Measurements from ENCODE around the gene PIM1.

Gene PIM1

GRCh38 chr6:37205997-37206340, 36.0 kb downstream of the PIM1 start:
- H2BK120ac ChIP-seq (ENCODE audit: low read depth, low read length), result no peak overlapping the region
- no peaks in the 10 kb centered on the region for H3K36me3 ChIP-seq (ENCODE audit: control insufficient read depth, insufficient read depth, low read length)
- no peak overlapping the region for H3K4me2 ChIP-seq (ENCODE audit: low read length)
- H3K4me1 ChIP-seq (ENCODE audit: control insufficient read depth, low read depth, low read length), result no peaks in the 10 kb centered on the region
- no peak overlapping the region for H2AK5ac ChIP-seq (ENCODE audit: low read length)
- no peak overlapping the region for H3K27ac ChIP-seq (ENCODE audit: low read depth, low read length)
- H4K5ac ChIP-seq (ENCODE audit: low read length), result no peak overlapping the region
- H4K8ac ChIP-seq (ENCODE audit: low read depth, low read length), result no peak overlapping the region
- no peak overlapping the region for H3K4ac ChIP-seq (ENCODE audit: low read depth, low read length)
- H3K79me2 ChIP-seq (ENCODE audit: control insufficient read depth, insufficient read depth, low read length), result no peaks in the 10 kb centered on the region
- no peak for DNase-seq
- H3K56ac ChIP-seq (ENCODE audit: low read length), result no peak overlapping the region
- H3K9ac ChIP-seq (ENCODE audit: low read length), result no peak overlapping the region
- H3K27me3 ChIP-seq (ENCODE audit: insufficient read depth, low read length, poor library complexity), result no peaks in the 10 kb centered on the region
- H3K18ac ChIP-seq (ENCODE audit: low read length), result no peak overlapping the region
- H3K79me1 ChIP-seq (ENCODE audit: low read length), result no peaks in the 10 kb centered on the region
- no peak overlapping the region for H2BK5ac ChIP-seq (ENCODE audit: low read length)
- WGBS (ENCODE audit: extremely low coverage, insufficient coverage, low lambda C conversion rate), result no CpG with 5 or more reads among the region's 4 CpGs
- no peak overlapping the region for H3K23ac ChIP-seq (ENCODE audit: low read length)
- H2BK15ac ChIP-seq (replicated peaks; ENCODE audit: low read depth), result no peak overlapping the region
- H3K4me3 ChIP-seq (ENCODE audit: low read length), result no peak overlapping the region

DNA sequence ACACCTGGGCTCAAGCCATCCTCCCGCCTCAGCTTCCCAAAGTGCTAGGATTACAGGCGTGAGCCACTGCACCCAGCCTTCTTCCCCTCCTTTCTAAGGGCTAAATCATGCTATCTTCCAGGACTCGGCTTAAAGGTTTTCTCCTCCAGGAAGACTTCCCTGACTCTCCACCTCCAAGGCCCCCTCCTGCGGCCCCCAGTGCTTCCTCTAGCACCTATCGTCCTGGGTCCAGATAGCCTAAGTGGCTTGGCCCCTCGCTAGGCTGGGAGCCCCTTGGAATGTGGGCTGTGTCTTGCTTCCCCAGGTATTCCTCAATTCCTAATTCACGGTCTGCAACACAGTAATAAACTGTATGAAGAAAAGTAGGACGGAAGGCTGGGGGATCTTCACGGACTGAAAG, 36.7 kb downstream of the PIM1 start:
- no peak overlapping the region for H3K9ac ChIP-seq (ENCODE audit: low read length)
- no peak for DNase-seq
- no peak overlapping the region for H3K4ac ChIP-seq (ENCODE audit: low read depth, low read length)
- H4K5ac ChIP-seq (ENCODE audit: low read length), result no peak overlapping the region
- H3K23ac ChIP-seq (ENCODE audit: low read length), result no peak overlapping the region
- no CpG with 5 or more reads among the region's 9 CpGs for WGBS (ENCODE audit: extremely low coverage, insufficient coverage, low lambda C conversion rate)
- no peak overlapping the region for H4K8ac ChIP-seq (ENCODE audit: low read depth, low read length)
- H3K27ac ChIP-seq (ENCODE audit: low read depth, low read length), result no peak overlapping the region
- H2AK5ac ChIP-seq (ENCODE audit: low read length), result no peak overlapping the region
- H3K36me3 ChIP-seq (ENCODE audit: control insufficient read depth, insufficient read depth, low read length), result no peaks in the 10 kb centered on the region
- H2BK5ac ChIP-seq (ENCODE audit: low read length), result no peak overlapping the region
- no peak overlapping the region for H2BK120ac ChIP-seq (ENCODE audit: low read depth, low read length)
- no peaks in the 10 kb centered on the region for H3K4me1 ChIP-seq (ENCODE audit: control insufficient read depth, low read depth, low read length)
- no peak overlapping the region for H3K56ac ChIP-seq (ENCODE audit: low read length)
- H2BK15ac ChIP-seq (replicated peaks; ENCODE audit: low read depth), result no peak overlapping the region
- H3K79me1 ChIP-seq (ENCODE audit: low read length), result no peaks in the 10 kb centered on the region
- no peak overlapping the region for H3K18ac ChIP-seq (ENCODE audit: low read length)
- no peaks in the 10 kb centered on the region for H3K79me2 ChIP-seq (ENCODE audit: control insufficient read depth, insufficient read depth, low read length)
- H3K4me3 ChIP-seq (ENCODE audit: low read length), result no peak overlapping the region
- no peak overlapping the region for H3K4me2 ChIP-seq (ENCODE audit: low read length)
- H3K27me3 ChIP-seq (ENCODE audit: insufficient read depth, low read length, poor library complexity), result no peaks in the 10 kb centered on the region

- Histone ChIP-seq H2BK15ac (replicated peaks; ENCODE audit: low read depth) (no peak overlapping the region), H3K4me3 (ENCODE audit: low read length) (no peak overlapping the region), H2AK5ac (ENCODE audit: low read length) (no peak overlapping the region), H3K56ac (ENCODE audit: low read length) (no peak overlapping the region), H3K36me3 (ENCODE audit: control insufficient read depth, insufficient read depth, low read length) (no peaks in the 10 kb centered on the region), H3K9ac (ENCODE audit: low read length) (no peak overlapping the region), H3K4me1 (ENCODE audit: control insufficient read depth, low read depth, low read length) (no peaks in the 10 kb centered on the region), H4K5ac (ENCODE audit: low read length) (no peak overlapping the region), H3K4me2 (ENCODE audit: low read length) (no peak overlapping the region), H3K23ac (ENCODE audit: low read length) (no peak overlapping the region), H3K27me3 (ENCODE audit: insufficient read depth, low read length, poor library complexity) (no peaks in the 10 kb centered on the region), H3K4ac (ENCODE audit: low read depth, low read length) (no peak overlapping the region), H3K27ac (ENCODE audit: low read depth, low read length) (no peak overlapping the region), H2BK5ac (ENCODE audit: low read length) (no peak overlapping the region), H3K79me1 (ENCODE audit: low read length) (no peaks in the 10 kb centered on the region), H3K79me2 (ENCODE audit: control insufficient read depth, insufficient read depth, low read length) (no peaks in the 10 kb centered on the region), H4K8ac (ENCODE audit: low read depth, low read length) (no peak overlapping the region), H3K18ac (ENCODE audit: low read length) (no peak overlapping the region), H2BK120ac (ENCODE audit: low read depth, low read length) (no peak overlapping the region)
- no CpG with 5 or more reads among the region's 7 CpGs for WGBS (ENCODE audit: extremely low coverage, insufficient coverage, low lambda C conversion rate)
- DNase-seq, result peak; percentile 93
These were observed 38.0 kb downstream of the PIM1 start for GRCh38 chr6:37207903-37208456.

DNA sequence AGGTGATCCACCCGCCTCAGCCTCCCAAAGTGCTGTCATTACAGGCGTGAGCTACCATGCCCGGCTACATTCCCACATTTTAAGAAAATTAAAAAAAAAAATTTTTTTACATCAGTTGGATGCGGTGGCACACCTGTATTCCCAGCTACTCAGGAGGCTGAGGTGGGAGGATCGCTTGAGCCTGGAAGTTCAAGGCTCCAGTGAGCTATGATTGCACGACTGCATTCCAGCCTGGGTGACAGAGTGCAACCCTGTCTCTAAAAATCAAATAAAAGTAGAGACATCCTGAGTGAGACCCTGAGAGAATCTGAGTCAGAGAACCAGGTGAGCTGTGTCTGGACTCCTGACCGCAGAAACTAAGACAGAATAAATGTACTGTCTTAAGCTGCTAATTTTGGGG, 38.8 kb downstream of the PIM1 start:
- no peak overlapping the region for H3K4ac ChIP-seq (ENCODE audit: low read depth, low read length)
- no peak overlapping the region for H2AK5ac ChIP-seq (ENCODE audit: low read length)
- no peak overlapping the region for H2BK15ac ChIP-seq (replicated peaks; ENCODE audit: low read depth)
- no peaks in the 10 kb centered on the region for H3K79me2 ChIP-seq (ENCODE audit: control insufficient read depth, insufficient read depth, low read length)
- H3K23ac ChIP-seq (ENCODE audit: low read length), result no peak overlapping the region
- H2BK5ac ChIP-seq (ENCODE audit: low read length), result no peak overlapping the region
- WGBS (ENCODE audit: extremely low coverage, insufficient coverage, low lambda C conversion rate), result no CpG with 5 or more reads among the region's 7 CpGs
- no peak overlapping the region for H4K8ac ChIP-seq (ENCODE audit: low read depth, low read length)
- no peak overlapping the region for H3K27ac ChIP-seq (ENCODE audit: low read depth, low read length)
- H2BK120ac ChIP-seq (ENCODE audit: low read depth, low read length), result no peak overlapping the region
- no peak overlapping the region for H3K9ac ChIP-seq (ENCODE audit: low read length)
- H3K79me1 ChIP-seq (ENCODE audit: low read length), result no peaks in the 10 kb centered on the region
- H3K4me3 ChIP-seq (ENCODE audit: low read length), result no peak overlapping the region
- no peak overlapping the region for H4K5ac ChIP-seq (ENCODE audit: low read length)
- no peak overlapping the region for H3K56ac ChIP-seq (ENCODE audit: low read length)
- DNase-seq, result no peak
- no peaks in the 10 kb centered on the region for H3K36me3 ChIP-seq (ENCODE audit: control insufficient read depth, insufficient read depth, low read length)
- no peaks in the 10 kb centered on the region for H3K4me1 ChIP-seq (ENCODE audit: control insufficient read depth, low read depth, low read length)
- H3K4me2 ChIP-seq (ENCODE audit: low read length), result no peak overlapping the region
- H3K18ac ChIP-seq (ENCODE audit: low read length), result no peak overlapping the region
- H3K27me3 ChIP-seq (ENCODE audit: insufficient read depth, low read length, poor library complexity), result no peaks in the 10 kb centered on the region

- H3K27me3 ChIP-seq (ENCODE audit: insufficient read depth, low read length, poor library complexity), result no peaks in the 10 kb centered on the region
- no peak overlapping the region for H3K56ac ChIP-seq (ENCODE audit: low read length)
- no peaks in the 10 kb centered on the region for H3K4me1 ChIP-seq (ENCODE audit: control insufficient read depth, low read depth, low read length)
- H3K9ac ChIP-seq (ENCODE audit: low read length), result no peak overlapping the region
- H3K79me2 ChIP-seq (ENCODE audit: control insufficient read depth, insufficient read depth, low read length), result no peaks in the 10 kb centered on the region
- no peaks in the 10 kb centered on the region for H3K36me3 ChIP-seq (ENCODE audit: control insufficient read depth, insufficient read depth, low read length)
- H3K27ac ChIP-seq (ENCODE audit: low read depth, low read length), result no peak overlapping the region
- no peak overlapping the region for H2BK120ac ChIP-seq (ENCODE audit: low read depth, low read length)
- H3K4me3 ChIP-seq (ENCODE audit: low read length), result no peak overlapping the region
- no peak overlapping the region for H3K18ac ChIP-seq (ENCODE audit: low read length)
- H4K8ac ChIP-seq (ENCODE audit: low read depth, low read length), result no peak overlapping the region
- H2BK5ac ChIP-seq (ENCODE audit: low read length), result no peak overlapping the region
- H3K4ac ChIP-seq (ENCODE audit: low read depth, low read length), result no peak overlapping the region
- no peak for DNase-seq
- H2BK15ac ChIP-seq (replicated peaks; ENCODE audit: low read depth), result no peak overlapping the region
- no peak overlapping the region for H2AK5ac ChIP-seq (ENCODE audit: low read length)
- no peaks in the 10 kb centered on the region for H3K79me1 ChIP-seq (ENCODE audit: low read length)
- no peak overlapping the region for H3K4me2 ChIP-seq (ENCODE audit: low read length)
- no peak overlapping the region for H4K5ac ChIP-seq (ENCODE audit: low read length)
- WGBS (ENCODE audit: extremely low coverage, insufficient coverage, low lambda C conversion rate), result no CpG with 5 or more reads among the region's 12 CpGs
- H3K23ac ChIP-seq (ENCODE audit: low read length), result no peak overlapping the region
These were observed 39.7 kb downstream of the PIM1 start for GRCh38 chr6:37209461-37210205.
